HG02938 (cell line): ENCODE data around the gene AP5S1.

Experiments used
- ATAC-seq: cut with Tn5 transposase; IDR thresholded peaks from one replicate; pipeline ENCODE4 v1.9.1; 2021; ENCODE audit warnings: mild to moderate bottlenecking, moderate library complexity; ENCODE audit not compliant: unreplicated experiment

Gene AP5S1, protein sequence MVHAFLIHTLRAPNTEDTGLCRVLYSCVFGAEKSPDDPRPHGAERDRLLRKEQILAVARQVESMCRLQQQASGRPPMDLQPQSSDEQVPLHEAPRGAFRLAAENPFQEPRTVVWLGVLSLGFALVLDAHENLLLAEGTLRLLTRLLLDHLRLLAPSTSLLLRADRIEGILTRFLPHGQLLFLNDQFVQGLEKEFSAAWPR

DNA sequence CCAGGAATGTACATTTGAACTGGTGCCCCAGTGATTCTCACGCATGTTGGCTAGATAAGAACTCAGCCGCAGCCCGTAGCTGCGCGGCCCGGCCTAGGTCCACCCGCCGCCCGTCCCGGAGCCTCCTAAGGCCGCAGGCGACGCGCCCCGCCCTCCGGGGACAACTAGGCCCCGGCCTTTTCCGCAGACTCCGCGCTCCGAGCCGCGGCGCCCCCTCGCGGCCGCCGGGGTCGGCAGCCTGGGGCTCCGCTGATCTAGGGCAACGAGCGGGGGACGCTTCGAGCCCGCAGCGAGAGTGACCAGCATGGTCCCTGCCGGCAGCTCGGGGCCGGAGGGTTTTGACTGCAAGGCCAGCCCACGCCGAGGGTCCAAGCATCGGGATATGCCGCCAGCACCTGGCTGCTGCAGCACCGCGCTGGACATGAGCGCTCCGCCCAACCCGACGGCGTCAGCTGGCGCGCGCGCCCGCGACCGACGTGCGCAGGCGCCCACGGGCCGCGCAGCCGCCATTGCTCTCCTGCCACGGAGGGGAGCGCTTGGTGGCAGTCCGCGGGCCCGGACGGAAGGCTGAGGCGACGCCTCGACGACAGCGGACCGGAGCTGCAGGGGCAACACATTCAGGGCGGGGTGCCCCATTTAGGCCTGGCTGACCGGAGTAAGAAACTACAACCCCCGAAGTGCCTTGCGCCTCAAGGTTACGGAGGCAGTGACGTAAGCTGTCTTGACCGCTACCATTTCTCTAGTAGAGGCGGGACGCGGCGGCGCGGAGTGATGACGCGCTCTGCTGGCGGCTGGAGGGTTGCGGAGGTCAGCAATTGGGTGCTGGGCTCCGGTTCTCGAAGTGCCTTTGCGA, at the start of gene AP5S1:
TSS of gene AP5S1 (plus strand) at position 500 of the 853 bp plus-strand sequence. CDS start 1,571 bp downstream, outside the sequence.
- ATAC-seq = peak; percentile 70

DNA sequence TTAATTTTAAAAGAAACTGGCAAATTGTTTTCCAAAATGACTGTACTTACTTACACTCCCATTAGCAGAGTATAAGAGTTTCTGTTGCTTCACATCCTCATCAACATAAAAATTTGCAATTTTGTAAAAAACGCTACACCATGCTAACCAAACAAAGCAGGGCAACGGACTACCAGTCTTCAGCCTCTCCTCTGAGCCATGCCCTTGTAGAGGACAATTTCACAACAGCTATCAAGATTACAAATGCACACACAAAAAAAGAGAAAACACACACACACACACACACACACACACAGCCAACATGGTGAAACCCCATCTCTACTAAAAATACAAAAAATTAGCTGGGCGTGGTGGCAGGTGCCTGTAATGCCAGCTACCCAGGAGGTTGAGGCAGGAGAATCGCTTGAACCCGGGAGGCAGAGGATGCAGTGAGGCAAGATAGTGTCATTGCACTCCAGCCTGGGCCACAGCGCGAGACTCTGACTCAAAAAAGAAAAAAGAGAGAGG, 48.7 kb upstream of the AP5S1 start:
- ATAC-seq = no peak

DNA sequence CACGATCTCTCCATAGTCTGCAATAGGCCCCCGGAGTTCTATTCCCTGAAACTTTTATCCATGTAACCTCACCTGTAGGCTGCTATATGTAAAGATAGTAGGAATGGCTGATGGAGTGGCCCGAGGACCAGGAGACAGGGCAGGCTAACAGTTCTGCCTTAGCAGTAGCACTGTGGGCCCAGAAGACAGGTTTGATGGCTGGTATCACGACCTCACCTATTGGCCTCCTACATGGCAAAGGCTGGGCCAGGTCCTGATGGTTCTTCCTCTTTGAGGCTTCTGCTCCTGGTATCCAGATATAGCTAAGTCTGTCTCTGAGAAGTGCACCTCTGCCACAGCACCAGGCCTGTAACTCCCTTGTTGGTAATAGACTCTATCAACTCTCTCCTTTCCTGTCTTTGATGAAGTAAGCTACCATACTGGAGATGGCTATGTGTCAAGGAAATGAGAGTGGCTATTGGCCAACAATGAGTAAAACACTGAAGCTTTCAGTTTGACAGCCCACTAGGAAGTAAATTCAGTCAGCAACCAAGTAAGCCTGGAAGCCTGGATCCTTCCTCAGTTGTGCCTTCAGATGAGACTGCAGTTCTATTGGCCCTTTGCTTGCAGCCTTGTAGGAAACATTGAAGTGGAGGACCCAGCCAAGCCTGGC, 44.8 kb upstream of the AP5S1 start:
- no peak for ATAC-seq

DNA sequence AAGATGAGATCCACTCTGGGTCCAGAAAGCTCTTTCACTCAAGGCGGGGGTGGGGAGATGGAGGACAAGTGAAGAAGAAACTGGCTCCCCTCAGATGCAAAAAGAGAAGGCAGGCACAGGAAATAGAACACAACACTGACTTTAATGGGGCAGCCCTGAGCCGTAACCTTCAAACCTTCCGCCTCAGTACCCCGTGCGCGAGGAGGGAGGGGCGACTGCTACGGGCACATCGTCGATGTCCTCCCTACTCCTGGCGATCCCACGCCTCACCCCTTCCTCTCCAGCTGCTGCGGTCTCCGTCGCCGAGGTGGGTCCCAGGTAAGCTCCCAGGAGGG, 43.0 kb upstream of the AP5S1 start:
- ATAC-seq = no peak

DNA sequence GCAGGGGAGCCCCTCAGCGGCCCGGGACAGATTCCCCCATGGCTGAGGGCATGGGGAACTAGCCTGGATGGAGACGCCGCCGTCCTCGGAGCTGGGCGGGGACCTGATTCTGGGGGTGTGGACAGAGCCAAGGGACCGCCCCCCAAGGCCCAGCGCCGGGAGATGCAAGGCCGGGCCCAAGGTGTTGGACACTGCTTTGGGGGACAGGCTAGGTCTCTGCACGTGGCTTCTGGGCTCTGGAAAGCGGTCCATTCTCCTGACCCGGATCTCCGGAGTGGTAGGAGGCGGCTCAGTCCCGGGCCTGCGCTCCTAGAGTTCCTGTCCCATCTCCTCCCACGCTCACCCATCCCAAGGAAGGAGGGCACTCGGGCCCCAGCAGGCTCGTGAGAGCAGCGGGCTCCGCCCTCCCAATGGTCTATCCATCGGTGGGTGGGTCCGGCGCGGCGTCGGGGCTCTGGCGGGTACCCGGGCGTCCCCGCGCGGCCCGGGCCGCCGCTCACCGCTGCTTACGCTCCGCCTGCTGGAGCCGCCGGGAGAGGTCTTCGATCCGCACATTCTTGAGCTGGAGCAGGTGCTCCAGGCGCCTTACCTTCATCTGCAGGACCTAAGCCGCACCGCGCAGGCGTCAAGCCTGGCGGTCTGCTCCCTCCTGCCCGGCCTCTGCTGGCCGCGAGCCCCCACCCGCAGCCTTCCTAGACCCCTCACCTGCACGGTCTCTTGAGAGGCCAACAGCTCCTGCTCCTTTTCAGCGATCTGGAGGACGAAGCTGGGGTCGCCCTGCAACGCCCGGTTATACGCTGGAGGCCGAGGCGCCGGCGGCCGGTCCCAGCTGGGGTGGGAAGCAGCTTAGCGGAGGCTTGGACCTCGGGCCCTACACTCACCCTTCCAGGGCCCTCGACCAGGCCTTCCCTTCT, 42.4 kb upstream of the AP5S1 start:
- no peak for ATAC-seq

DNA sequence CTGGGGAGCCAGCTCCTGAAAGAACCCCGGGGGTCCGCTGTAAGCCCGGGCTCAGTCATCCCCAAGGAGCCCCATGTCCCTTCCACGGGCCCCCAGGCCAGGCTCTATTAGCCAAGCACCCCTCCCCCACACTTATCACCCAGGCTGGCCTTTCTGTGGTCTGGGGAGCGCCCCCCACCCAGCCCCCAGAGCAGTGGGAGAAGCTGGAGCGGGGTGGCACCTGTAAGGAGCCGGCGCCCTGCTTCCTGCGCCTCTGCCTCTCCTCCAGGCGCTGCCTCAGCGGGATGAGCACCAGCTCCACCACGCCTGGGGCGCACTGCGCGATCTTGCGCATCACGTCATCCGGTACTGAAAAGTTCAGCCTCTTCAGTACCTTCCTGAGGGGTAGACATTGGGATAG, 41.4 kb upstream of the AP5S1 start:
- ATAC-seq = no peak

DNA sequence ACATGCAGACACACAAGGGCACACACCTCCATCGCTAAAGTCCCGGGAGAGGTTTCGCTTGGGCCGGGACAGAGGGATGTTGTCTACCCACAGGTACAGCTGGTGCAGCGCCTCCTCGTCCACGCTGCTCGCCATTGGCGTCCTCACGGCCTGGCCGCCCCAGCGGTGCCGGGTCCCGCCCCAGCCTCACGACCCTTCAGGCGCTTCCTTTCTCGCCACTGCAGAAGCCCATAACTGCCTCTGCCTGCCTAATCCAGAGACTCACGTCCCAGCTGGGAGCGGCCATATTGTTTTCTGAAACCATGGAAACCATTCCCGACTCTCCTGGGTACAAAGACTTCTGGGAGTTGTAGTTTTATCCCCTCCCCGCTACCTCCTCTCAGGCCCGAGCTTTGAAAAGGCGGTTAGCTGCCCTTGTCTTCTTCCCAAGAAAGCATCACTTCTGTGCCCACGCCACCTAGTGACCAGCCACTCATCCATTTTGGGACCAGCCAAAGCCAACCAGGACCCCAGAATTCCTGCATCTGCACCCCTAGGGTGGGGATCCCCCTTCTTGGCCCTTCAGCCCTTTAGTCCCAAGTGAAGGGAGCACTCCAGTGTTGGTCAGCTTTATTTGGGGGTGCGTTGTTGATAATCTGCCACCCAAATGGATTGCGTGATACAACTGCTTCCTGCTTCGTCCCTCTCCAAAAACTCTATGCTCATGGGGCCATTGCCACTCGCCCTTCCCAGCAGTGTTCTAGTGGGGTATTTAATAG, 39.0 kb upstream of the AP5S1 start, which contains the start of gene SPEF1:
TSS of gene SPEF1 (minus strand) at position 296 of the 758 bp plus-strand sequence. CDS start at position 135, 161 bp downstream.
- ATAC-seq = peak; percentile 39

DNA sequence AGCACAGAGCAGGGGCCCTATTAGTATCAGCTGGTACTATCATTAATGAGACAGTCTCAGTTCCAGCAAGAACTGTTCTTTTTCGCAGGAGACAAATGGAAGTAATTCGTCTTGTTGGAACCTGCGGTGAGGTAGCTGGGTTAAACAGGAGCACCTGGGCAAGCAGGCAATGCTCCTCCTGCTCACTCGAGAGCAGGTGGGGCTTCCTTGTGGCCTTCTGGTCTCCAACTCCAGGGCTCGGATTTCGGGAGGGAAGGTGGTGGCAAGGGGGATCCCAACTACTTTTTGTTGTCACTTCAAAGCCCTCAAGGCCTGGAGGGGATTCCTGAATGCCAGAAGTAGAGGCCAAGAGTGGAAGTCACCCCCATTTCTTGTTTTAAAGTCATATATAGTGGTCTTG, 37.8 kb upstream of the AP5S1 start:
- no peak for ATAC-seq

DNA sequence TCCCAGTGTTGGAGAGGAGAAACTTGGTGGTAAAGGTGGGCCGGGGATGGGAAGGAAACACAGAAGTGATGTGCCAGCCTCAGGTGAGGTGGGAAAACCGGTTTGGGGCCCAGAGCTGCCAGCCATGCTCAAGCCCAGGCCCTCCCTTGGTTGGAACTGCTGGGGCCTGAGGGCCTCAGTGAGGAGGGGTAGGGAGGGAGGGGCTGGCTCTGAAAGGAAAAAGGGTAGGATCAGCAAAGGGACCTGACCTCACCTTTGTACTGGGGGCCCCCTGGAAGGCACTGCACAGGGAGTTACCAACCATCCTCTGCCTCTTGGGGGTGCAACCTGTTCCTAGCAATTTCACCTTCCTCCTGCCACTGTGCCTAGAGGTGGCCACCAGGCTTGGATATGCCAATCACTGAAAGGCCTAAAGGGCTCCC, 37.3 kb upstream of the AP5S1 start:
- ATAC-seq = no peak

DNA sequence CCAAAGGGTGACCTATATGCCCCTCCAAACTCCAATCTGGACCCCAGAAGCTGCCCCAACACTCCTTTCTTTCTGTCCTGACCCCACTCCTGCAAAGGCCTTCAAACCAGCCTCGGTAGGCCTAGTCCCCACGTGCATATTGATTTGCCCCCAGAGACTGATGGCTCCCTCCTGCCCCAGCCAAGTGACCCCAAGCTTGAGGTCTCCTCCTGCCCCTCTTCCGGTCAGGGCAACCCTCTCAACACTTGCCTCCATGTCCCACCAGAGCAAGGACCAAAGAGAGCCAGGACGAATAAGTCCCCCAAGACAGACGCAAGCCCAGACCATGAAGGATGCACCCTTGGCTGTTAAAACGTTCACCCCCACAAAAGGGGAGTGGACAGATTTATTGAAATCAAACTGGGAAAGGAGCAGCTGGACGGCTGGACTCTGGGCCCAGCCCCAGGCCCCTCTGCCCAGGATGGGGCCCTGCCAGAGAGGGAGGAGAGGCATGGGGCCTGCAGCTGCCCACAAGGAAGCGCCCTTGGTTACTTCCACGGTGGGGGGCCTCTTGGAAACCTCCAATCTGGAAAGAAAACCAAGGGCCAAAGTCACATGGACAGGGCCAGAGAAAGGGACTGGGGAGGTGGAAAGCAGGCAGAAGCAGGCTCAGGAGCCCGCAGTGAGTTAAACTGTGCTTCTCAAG, 36.7 kb upstream of the AP5S1 start:
- ATAC-seq = no peak

DNA sequence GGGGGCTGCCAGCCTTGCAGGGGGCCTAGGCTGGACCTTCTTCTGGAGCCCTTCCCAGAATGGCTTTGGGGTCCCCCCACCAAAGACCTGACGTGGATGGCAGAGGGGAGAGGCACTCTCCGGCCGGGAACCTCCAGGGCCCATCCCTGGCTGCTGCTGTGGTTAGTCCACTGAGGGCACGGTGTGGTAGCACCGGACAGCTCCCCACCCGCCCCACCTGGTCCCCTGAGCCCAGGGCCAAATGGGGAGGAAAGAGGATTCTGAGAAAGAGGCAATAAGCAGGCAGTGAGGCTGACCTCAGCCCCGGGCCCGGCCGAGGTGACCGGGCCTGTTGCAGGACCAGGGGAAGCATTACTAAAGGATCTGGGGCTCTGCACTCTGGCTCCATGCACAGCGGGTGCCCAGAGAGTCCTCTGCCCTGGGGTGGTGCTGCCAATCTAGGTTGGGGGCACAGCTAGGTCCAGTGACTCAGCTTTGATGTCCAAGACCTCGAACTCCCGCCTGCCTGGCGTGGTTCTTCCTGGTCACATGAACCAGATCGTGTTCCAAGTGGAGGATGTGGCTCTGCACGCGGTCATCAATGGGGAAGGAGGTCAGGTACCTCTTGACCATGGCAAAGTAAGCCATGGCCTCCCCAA, 36.0 kb upstream of the AP5S1 start:
- no peak for ATAC-seq

DNA sequence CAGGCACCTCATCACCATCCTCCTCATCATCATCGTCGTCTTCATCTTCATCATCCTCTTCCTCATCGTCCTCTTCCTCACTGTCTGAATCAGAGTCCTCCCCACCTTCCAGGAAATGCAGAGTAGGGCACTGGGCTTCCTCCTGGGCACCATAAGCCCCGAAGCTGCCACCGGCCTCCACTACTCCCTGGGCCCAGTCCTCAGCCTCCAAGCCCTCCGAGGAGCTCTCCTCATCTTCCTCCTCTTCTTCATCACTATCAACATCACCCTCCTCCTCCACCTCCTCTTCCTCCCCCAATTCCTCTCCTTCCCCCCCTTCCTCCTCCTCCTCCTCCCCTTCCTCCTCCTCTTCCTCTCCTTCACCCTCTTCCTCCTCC, 35.5 kb upstream of the AP5S1 start:
- no peak for ATAC-seq

DNA sequence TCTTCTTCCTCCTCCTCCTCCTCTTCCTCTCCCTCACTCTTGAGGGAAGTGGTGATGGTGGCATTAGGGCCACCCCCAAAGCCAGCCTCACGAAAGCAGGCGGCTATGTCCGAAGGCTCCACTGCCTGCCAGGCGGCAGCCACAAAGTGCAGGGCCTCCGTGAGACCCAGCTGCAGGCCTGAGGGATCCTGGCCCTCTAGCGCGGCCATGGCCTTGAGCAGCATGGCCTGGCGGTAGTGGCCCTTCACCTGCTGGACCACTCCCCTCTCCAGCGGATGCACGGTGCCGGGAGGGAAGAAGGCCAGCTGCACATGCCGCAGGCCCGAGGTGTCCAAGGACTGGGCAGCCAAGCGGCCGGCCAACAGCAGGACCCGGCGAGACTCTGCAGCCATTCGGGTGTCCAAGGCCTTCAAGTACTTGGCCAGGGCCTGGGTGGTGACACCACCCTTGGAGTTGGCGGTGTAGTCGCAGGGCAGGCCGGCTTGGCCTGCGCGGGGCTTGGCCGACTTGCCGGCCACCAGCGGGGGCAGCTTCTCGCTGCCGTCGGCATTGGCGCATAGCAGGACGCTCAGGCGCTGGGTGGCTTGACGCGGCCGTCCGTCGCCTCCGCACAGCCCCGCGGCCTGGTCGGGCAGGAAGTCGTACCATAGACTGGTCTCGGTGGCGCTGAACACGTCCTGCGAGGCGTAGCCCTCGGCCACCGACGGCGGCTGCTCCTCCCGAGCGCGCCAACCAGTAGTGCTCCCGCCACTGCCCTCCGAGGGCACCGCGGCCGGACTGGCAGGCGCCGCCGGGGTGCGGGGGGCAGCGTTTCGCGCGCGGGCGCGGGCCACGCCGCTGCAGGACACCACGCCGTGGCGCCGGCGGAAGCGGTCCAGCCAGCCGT, 34.9 kb upstream of the AP5S1 start:
- ATAC-seq = no peak

DNA sequence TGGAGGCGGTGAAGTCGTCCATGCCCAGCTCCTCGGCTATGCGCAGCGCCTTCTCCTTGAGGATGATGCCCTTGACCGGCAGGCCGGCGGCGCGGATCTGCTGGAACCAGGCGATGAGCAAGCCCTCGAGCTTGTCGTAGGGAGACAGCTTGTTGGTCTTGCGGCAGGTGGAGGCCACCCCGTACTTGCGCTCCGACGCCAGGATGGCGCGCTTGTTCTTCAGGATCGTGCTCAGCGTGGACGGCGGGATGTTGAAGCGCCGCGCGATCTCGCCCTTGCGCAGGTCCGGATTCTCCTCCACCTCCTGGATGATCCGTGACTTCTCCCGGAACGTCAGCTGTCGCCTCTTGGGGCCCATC, 34.2 kb upstream of the AP5S1 start:
- peak; percentile 32 for ATAC-seq

DNA sequence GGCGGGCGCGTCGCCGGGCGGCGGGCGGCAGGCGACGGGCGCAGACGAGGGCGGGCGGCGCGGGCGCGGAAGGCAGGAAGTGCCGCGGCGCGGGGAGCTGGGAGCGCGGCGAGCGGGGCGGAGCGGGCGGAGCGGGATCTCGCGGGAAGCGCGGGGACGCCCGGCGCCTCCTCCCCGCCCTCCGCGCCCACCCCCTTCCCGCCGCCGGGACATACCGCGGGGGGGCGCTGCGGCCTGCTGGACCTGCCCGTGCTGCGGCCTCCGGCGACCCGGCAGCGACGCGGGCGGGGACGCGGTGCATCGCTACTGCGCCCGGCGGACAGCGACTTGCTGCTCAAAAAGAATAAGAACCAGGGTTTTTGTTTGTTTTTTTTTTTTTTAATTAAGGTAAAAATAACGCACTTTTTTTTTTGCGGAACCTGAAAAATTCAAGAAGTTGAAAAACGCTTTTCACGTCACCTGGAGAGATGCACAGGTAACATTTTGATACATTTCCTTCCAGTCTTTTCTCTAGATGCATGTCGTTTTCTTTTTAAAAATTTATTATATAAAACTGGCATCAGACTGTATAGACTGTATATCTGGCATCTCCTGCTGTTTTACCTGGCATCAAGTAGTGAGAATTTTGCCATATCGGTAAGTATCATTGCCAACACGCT, 33.6 kb upstream of the AP5S1 start, which contains the start of gene CENPB:
TSS of gene CENPB (minus strand) at position 76 of the 659 bp plus-strand sequence. CDS start 257 bp downstream, outside the sequence.
- ATAC-seq = peak; percentile 66

DNA sequence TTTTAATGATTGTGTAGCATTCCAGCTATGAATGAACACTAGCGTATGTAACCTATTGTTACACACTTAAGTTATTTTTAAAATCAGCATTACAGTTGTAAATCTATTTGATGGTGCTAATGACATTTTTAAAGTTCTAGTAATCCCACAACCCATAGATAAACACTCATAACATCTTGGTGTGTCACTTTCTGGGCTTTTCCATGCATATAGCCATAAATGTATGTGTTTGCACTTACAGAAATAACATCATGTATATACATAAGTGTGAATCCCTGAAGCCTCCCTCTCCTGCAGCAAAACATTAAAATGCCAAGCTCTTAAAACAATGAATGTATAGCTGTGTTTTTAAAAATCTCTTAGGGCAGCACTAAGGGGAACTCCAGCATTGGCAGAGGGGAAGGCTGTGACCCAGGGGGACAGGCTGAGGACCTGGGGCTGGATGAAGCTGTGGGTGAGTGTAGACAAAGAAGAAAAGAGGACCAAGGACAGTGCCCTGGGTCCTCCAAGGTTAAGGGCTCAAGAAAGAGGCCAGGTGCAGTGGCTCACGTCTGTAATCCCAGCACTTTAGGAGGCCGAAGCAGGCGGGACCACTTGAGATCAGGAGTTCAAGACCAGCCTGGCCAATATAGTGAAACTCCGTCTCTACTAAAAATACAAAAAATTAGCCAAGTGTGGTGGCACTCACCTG, 32.9 kb upstream of the AP5S1 start:
- ATAC-seq = no peak

DNA sequence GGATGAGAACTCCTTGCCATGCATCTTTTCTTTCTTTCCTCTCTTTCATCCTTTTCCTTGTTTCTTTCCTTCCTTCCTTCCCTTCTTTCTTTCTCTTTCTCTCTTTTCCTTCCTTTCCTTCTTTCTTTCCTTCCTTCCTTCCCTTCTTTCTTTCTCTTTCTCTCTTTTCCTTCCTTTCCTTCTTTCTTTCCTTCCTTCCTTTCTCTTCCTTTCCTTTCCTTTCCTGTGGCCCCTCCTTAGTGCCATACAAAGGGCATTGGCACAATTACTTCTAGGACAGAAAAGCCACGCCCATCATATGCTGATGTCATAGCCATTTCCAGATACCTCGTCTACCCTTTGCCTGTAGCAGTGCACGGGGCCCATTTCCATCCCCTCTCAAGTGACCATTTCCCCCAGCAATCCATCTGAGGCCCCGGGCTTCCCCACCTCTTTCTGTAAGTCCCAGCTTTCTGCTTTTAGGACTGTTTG, 31.6 kb upstream of the AP5S1 start:
- ATAC-seq = no peak
